Measurements from ENCODE around the gene MAP6. TPM values are rescaled to one million over a fixed set of nuclear protein-coding genes. Genes with fewer than 3 reads are reported as not detected.

Gene MAP6
- total and polyA plus RNA-seq, 9 of the 15 experiments (the other 6 are each of a cell fraction or from before 2014, with no cell fraction given) = not detected

GRCh38 chr11:75562048-75562835 lies 106.6 kb downstream of the MAP6 start, which contains the start of gene SERPINH1 (continued):
- peak in 2 of 3 experiments; percentile 43 to 63; a peak in 2 of 6 replicates for TF ChIP-seq ZBTB11 (CRISPR knock-in tag; IDR thresholded peaks at IDR 0.05)
- TF ChIP-seq ERF (CRISPR knock-in tag; IDR thresholded peaks at IDR 0.05) = 0 out of 2 replicates have a peak, but pooled peaks have one; percentile 26
- TF ChIP-seq TBL1XR1 (IDR thresholded peaks at IDR 0.05; ENCODE audit: low read length in 2 of 2) = no peak
- TF ChIP-seq SMARCB1 (IDR thresholded peaks at IDR 0.05; ENCODE audit: insufficient read length, low read depth) = no peak
- TF ChIP-seq GATAD2A (IDR thresholded peaks at IDR 0.05) = 0 out of 2 replicates have a peak, but pooled peaks have one; percentile 24
- TF ChIP-seq TOE1 (IDR thresholded peaks at IDR 0.05; ENCODE audit: borderline replicate concordance) = peak; percentile 90; the same call in 1 of the 2 replicates
- no peak for TF ChIP-seq TOE1 (CRISPR knock-in tag; IDR thresholded peaks at IDR 0.05; ENCODE audit: borderline replicate concordance, low read depth)
- no peak for TF ChIP-seq MBD1 (CRISPR knock-in tag; IDR thresholded peaks at IDR 0.05)
- TF ChIP-seq ZNF133 (CRISPR knock-in tag; IDR thresholded peaks at IDR 0.05) = no peak
- no peak for TF ChIP-seq ZNF551 (CRISPR knock-in tag; IDR thresholded peaks at IDR 0.05)
- 0 out of 2 replicates have a peak, but pooled peaks have one; percentile 16 for TF ChIP-seq HOXB6 (CRISPR knock-in tag; IDR thresholded peaks at IDR 0.05; ENCODE audit: borderline replicate concordance)
- TF ChIP-seq E2F1 (CRISPR knock-in tag; IDR thresholded peaks at IDR 0.05) = no peak
- TF ChIP-seq ZNF316 (IDR thresholded peaks at IDR 0.05) = no peak
- peak; percentile 49; the same call in 1 of the 2 replicates for TF ChIP-seq ZC3H4 (CRISPR knock-in tag; IDR thresholded peaks at IDR 0.05; ENCODE audit: borderline replicate concordance)
- TF ChIP-seq ZBTB17 (CRISPR knock-in tag; IDR thresholded peaks at IDR 0.05) = 0 out of 2 replicates have a peak, but pooled peaks have one; percentile 46
- TF ChIP-seq EP300 (IDR thresholded peaks at IDR 0.05; ENCODE audit: low read length) = no peak; the same call in 1 of the 2 replicates
- 0 out of 2 replicates have a peak, but pooled peaks have one; percentile 36 for TF ChIP-seq E2F3 (CRISPR knock-in tag; IDR thresholded peaks at IDR 0.05)
- no peak for TF ChIP-seq GTF3C2 (IDR thresholded peaks at IDR 0.05; ENCODE audit: borderline replicate concordance, extremely low read depth, insufficient read length)

Measured in K562 (cell line).